LNCAP (cell line): Measurements from ENCODE around the gene MAP2K5.

Source experiments
- CTCF ChIP-seq: fragments of 450-650 bp; IDR thresholded peaks from 2 replicates; pipeline ENCODE4 v1.5.1; 2017; ENCODE audit warnings: mild to moderate bottlenecking

The MAP2K5 gene

DNA sequence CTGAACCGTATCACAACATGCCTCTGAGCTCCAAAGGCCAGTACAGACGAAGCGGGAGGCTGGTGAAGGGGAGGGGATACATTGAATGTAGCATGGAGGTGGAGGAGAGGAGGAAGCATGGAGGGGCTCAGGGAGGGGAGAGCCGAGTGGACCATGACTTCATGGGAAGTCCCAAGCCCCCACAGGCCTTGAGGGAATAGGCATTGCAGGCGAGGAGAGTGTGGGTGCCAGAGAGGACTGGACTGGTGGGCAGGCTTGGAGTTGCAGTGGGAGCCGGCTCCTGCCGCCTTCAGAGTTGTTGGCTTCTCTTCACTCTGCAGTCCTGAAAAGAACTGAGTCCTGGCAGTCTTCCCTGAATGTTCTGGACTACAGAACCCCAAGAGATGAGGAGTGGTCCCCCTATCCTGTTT lies 300.6 kb downstream of the MAP2K5 start:
- TF ChIP-seq CTCF: no peak

GRCh38 chr15:67843571-67844387 lies 301.3 kb downstream of the MAP2K5 start:
- no peak for TF ChIP-seq CTCF

- TF ChIP-seq CTCF: no peak
Measured at GRCh38 chr15:67845974-67846373, 303.5 kb downstream of the MAP2K5 start.

DNA sequence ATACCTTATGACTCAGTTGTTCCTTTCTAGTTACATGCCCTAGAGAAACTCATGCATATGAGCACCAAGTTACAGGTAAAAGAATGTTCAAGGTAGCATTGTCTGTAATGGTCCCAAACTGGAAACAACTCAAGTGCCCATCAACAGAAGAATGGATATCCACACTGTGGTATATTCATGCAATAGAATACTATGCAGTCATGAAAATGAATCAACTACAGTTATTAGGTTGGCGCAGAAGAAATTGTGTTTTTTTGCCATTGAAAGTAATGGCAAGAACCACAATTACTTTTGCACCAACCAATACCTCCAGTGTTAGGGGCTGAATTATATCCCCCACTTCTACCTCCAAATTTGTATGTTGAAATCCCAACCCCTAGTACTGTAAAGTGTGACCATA lies 307.0 kb downstream of the MAP2K5 start:
- TF ChIP-seq CTCF: no peak

DNA sequence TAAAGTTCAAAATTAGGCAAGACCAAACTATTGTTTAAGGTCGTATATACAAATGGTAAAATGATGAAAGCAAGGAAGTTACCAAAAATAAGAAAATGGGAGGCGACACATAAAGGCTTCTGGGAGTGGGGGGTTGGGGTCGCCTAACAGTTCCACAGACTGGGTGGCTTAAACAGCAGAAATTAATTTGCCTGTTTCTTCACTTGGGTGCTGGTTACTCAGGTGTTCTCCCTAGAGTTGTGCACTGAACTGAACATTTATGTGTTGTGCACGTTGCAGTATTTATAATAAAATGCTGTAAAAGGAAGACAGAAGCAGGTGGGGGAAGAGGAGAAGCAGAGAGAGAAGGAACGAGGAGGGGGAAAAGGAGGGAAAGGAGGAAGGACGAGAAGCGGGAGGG lies 307.8 kb downstream of the MAP2K5 start:
- no peak for TF ChIP-seq CTCF

DNA sequence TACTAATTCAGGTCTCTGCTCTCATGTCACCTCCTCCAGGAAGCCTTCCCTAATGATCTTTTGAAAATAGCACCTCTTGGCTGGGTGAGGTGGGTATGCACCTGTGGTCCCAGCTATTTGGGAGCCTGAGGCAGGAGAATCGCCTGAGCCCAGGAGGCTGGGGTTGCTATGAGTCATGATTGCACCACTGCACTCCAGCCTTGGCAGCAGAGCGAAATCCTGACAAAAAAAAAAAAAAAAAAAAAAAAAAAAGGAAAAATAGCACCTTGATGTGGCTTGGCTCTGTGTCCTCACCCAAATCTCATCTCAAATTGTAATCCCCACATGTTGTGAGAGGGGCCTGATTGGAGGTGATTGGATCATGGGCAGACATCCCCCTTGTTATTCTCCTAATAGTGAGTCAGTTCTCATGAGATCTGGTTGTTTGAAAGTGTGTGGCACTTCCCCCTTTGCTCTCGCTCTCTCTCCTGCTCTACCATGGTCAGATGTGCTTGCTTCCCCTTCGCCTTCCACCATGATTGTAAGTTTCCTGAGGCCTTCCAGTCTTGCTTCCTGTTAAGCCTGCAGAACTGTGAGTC lies 308.6 kb downstream of the MAP2K5 start:
- TF ChIP-seq CTCF: no peak

- TF ChIP-seq CTCF: no peak
Measured at GRCh38 chr15:67852418-67852817, 309.9 kb downstream of the MAP2K5 start.
